NCI-H774 (cell line): ENCODE results near the gene GIPC2.
A peak's percentile ranks its signal among the peaks of the same experiment; 100 is the strongest.
"Not testable (repeated sequence)": the region's sequence is repeated elsewhere in the genome, so short reads cannot be mapped to it uniquely, and the experiment has no call there.

Experiments
- DNase-seq: peaks from one replicate; lab custom pipeline; 2025; lab: John Stamatoyannopoulos, UW

GIPC2 gene

DNA sequence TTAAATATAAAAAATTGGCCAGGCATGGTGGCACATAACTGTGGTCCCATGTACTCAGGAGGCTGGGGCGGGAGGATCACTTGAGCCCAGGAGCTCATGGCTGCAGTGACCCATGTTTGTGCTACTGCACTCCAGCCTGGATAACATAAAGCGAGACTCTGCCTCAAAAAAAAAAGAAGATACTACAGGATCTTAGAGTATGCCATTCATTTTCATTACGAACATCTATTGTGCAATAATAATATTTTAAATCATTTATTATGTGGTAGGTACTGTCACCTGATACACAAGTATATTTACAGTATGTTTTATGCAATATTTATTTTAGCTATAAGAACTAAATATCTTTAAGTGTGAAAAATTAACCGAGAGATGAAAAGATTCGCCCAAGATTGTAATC is 9.3 kb upstream of the GIPC2 start:
- no peak for DNase-seq

DNA sequence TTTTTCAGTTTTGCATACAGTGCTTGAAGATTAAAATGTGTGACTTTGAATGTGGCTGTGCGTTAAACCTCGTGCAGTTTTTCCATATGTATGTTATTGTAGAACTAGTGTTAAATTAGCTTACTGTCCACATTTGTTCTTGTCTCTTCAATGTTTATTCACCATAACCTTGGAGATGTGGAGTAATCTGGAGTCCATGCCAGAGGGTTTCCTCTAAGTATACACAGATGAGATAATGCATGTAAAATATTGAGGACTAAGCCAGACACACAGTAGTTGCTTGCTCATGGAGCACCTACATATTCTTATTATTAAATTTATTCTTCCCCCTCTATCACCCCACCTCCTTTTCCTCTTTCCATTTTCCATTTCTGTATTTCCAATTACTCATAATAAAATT is 7.7 kb upstream of the GIPC2 start:
- DNase-seq: no peak

DNA sequence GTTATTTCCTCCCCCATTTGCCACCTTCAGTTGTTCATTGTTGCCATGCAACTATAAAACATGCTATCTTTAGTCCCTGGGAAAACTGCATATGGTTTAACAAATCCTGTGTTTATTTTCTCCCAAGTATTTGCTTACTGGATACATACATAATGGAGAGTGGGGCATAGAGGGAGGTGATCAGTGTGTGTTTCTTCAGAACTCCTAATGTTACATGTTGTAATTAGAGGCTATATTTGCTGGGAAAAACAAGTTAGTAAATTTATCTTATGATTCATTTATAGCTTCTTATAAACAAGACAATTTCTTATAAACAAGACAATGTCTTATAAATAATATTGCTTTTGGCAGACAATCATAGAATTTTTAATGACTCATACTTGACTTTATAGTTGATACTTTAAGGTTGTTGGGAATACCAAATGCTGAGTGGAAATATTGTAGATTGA is 7.3 kb upstream of the GIPC2 start:
- DNase-seq: peak; percentile 45

DNA sequence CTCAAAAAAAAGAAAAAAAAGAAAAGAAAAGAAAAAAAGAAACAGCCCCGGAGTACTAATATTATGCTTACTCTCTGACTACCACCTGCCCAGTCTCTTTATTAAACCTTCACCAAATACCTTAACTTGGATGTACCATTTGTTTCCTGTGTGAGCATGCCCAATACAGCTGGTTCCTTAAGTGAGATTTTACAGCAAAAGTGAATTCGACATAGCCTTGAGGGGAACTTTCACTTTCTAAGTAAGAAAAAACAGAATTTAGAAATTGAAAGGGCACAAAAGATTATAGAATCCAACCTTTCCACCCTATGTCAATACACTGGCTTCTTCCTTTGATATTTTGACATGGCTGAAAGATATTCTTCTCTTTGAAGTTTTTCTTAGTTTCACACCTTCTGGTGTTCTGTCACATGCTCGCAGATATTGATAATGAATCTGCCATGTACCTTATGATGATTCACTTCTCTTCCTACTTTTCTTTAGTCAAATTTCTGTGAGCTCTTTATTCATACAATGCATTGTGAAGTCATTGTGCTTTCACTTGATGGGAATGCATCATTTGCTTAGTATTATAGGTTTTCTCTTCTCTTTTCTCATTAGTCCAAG is 5.2 kb upstream of the GIPC2 start:
- no peak for DNase-seq

DNA sequence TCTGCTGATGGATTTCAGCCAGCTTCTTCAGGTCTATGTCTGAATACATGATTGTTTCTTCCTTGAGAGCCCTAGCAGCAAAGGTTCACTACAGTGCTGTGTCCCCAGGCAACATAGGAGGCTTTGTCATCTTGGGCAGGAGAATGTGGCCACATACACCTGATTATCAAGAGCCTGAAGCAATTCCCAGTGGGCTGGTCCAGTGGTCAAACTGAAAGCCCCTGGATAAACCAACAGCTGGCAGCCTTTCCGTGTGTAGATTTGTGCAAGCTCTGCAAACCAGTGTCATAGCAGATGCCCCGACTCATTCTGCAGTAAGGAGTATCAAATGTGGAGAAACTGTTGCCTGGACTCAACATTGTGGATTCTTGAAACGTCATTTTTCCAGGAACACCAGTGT is 2.3 kb upstream of the GIPC2 start:
- DNase-seq: no peak

DNA sequence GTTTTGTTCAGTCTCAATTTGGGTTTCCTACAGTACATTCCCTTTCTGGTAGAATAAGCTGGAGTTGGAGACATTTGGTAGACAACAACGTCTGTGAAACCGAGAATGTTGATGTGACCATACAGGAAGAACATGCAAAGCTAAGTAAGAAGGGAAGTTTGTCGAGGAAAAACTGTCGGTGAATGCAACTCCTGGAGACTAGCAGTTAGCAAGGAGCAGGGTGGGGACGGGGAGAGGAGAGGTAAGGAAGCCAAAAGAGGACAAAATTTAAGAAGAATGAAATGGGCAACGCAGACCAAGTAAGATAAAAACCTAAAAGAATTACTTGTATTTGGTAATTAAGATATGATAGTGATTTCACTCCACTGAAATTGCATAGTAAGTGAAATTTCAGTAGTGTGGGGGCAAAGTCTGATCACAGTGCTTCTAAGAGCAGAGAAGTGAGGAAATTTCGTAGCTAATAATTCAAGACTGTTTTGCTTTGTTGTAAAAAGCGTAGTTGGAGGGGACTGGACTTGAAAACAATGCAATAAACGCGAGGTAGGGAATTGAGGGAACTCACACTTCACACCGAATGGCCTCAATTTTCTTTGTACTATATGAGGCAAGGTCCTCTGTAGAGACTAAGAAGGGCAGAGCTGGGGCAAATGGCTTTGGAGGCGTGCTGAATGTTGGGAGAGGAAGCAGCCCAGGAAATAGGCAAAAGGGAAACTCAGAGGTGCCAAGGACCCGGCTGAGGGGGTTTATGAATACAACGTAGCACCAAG is 787 bp upstream of the GIPC2 start:
- no peak for DNase-seq

DNA sequence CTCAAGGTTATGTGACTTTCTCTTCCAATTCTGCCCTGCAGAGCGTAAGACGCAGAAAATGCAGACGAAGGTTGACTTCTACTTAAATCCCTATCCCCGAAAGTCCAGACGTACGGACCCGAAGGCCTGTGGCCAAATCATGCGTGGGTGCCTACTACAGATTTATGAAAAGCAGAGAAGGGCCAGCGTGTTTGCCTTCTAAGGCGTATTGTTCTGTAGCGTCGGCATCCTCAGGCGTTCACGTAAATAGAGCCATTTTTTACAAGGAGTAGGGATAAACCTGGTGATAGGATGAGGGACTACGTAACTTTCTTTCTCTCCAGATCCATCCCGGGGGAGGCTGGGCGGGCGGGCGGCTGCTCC is 222 bp upstream of the GIPC2 start:
- no peak for DNase-seq

DNA sequence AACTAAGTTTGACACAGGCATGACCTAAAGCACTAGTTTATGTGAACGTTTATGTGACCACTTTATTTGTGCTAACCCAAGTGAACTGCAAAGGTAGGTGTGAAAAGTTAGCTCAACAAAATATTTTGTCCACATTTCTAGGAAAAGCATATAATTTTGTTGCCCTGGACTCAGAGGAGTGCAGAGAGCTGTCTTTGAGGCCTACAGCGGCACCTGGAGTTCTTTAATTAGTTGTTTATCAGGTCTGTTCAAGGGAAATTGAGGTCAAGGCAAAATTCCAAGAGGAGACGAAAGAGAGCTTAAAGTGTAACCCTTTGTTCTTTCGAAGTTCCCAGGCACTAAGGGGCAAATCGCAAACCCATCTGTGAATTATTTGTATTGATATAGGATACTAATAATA is 1.3 kb downstream of the GIPC2 start:
- no peak for DNase-seq

DNA sequence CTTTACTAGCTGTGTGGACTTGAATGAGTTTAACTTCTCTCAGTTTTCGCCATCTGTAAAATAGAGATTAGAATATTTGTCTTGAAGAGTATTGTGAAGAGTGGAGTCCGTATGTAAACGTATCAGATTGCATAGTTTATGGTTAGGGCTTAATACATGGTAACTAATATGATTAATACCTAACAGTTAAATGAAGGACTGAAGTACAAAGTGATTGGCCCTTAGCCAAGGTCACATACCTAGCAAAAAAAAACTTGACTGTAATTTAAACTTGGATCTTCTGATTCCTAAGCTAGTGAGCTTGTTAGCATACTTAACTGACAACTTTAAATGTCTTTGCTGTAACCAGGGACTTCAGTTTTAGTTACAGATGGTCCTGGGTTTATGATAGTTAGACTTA is 1.9 kb downstream of the GIPC2 start:
- DNase-seq: no peak

DNA sequence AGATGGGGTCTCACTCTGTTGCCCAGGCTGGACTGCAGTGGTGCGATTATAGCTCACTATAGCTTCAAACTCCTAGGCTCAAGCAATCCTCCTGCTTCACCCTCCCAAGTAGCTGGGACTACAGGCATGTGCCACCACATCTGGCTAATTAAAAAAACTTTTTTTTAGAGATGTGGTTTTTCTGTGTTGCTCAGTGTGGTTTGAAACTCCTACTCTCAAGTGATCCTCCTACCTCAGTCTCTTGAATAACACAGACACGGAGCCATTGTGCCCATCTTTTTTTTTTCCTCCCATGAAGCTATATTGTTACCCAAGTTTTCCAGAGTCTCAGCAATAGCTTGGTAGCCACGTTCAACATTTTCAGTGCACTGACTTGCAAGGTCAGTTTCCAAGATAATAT is 2.7 kb downstream of the GIPC2 start:
- no peak for DNase-seq

DNA sequence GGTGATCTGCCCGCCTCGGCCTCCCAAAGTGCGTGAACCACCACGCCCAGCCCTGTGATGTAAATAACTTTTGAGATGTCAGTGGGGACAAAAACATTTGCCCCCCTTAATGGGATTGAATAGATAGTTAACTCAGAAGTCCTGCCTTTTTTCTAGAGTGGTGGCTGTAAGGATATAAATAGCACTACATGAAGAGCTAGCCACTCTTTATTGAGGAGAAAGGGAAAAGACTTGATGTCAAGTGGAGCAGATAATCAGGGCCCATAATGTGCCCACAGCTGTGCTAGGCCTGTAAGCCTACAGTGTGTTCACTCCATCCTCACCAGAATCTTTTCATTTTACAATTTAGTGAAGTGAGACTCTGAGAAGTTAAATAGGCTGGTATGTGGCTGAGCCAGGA is 3.6 kb downstream of the GIPC2 start:
- DNase-seq: no peak

DNA sequence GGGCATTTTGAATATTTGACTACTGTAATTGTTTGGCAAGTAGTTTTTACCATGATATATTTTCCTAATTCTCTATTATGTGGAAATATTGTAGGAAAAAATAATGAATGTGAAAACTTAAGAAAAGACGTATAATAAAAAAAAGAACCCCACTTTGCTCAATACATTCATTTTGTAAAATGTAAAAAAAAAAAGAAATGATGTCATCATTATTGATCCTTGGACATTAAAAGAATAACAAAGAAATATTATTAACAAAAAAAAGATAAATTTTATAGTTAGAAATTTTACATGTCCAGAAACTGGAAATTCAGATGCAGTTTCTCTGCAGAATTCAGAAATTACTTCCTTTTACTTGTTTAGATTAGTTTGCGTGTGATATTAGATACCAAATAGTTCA is 5.2 kb downstream of the GIPC2 start:
- DNase-seq: no peak

DNA sequence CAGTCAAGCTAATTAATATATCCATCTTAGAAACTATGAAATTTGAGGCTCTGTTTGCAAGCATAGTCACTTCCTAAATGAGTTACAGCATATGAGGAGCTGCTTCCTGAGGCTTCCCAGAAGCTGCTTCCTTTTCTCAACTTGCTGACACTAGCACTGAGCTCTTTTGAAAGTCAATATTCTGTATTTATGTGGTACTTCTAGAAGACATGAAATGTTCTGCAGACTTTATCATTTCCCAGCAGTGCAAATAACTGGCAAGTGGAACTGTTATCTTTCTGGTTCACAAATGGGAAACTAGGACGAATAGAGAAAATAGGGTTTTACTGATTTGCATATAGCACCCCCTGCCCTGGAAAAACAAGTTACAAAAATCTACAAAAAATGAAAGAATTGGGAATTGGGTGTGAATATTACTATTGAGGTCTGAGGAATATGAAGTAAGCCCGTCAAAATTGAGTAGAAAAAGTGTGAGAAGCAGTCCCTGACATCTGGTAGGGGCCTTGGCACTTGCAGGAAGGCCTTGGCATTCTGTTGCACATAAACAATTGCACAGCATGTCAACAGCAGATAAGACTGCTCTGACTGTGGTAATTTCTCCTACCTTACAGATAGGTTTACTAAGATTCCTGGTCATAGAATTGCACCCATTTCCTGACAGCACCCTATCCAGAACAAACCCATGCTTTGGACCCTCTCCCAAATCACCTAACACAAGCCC is 7.1 kb downstream of the GIPC2 start:
- no peak for DNase-seq

DNA sequence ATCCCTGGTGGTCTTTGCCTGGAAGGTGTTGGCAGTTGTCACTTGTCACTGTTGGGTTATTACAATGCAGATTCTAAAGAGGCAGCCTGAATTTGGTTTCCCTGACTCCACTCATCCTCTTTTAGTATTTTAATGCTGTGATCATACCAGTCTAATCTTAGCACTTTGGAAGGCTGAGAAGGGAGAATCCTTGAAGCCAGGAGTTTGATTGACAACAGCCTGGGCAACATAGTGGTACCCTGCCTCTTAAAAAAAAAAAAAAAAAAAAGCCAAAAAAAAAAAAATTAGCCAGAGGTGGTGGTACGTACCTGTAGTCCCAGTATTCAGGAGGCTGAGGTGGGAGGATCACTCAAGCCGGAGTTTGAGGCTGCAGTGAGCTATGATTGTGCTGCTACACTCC is 7.7 kb downstream of the GIPC2 start:
- no peak for DNase-seq

DNA sequence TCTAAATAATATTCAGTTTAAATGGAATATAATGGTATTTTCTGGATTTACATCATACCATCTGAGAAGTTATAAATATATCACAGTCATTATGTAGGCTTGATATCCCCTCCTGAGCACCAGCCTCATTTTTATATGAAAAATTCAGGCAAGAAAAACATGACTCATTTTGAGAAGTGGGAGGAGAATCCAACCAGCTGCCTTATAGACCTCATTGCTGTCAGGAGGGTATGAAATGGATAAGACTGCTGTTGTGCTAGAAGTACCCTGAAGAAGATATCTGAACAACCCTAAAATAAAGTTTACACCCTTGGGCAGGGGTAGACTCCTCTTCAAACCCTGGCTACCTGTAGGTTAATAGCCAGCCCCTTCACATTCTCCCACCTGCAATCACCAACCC is 8.8 kb downstream of the GIPC2 start:
- DNase-seq: no peak

DNA sequence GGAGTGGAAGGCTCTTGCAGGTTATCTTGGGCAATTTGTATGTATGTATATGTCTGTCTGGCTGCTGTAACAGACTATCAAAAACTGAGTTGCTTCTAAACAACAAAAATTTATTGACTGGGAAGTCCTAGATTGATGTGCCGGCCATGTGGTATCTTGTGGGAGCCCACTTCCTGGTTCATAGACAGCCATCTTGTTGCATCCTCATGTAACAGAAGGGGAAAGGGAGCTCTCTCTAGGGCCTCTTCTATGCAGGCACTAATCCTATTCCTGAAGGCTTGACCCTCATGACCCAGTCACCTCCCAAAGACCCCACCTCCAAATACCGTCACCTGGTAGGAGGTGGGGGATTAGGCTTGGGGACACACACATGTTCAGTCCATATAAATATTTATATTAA is 9.2 kb downstream of the GIPC2 start:
- no peak for DNase-seq

DNA sequence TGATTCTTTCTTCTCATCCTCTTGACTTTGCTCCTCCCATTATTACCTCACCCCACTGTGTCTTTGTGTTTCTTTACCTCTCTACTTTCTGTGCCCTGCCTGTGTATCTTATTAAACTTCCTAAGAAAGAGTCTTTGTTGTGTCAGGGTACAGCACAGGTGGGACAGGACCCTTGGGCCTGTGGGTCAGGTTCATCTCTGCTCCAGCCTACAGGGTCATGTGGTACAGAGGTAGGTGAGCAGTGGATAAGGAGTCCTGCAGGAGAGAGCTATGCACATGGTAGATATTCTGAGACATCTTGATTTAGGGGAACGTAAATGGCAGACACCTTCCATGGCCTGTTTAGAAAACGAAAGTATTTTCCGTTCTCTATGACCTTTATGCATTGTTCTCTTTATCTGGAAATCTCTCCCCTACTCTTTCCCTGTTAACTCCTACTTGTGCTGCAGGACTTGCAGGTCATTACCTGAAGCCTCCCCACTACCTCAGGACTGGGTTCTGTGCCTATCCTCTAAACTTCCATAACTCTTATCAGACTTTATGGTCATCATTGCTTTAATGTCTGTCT is 9.9 kb downstream of the GIPC2 start:
- no peak for DNase-seq

DNA sequence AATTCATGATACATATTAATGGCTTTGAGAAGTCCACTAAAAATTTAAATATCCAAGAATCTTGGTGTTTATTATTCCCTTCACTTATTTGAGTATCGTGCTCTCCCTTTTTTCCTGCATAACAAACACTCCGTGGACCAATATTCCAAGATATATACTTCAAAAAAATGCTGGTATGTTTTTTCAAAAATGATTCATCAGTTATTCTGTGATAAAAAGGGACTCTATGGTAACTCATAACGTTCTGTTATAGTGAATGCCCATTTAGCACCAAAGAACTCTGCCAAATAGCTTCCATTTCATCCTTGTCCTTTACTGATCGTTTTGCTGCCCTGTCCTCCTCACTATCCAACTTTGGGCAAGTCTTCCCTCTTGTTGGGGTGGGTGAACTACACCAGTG is 12.9 kb downstream of the GIPC2 start:
- DNase-seq: no peak

DNA sequence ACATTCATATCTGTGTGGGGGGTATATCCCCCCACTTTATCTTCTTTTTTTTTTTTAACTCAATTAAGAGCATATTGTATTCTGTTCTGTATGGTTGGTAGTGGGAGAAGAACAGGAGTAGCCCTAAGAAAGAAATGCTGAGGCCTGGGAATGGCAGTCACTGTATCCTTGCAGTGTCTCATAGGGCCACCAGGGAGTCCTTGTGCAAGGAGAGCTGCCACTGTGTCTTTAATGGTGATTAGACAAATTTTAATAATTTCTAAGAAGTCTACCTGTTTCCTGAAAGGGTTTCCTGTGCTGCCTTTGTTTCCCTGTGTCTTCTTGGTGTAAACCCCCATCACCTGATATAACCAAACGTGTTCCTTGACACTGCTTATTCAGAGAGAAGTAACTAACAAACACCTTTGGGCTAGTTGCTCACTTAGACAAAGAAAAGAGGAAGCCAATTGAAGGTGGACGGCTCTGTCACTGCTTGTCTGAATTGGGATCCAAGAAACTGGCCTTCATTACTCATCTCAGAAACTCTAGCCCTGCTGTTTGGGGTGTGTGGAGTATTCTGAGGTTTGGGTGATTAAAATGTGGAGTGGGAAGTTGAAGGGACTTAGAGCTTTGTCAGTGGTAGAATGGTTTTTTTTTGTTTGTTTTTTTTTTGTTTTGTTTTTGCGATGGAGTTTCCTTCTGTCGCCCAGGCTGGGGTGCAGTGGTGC is 15.2 kb downstream of the GIPC2 start:
- no peak for DNase-seq

DNA sequence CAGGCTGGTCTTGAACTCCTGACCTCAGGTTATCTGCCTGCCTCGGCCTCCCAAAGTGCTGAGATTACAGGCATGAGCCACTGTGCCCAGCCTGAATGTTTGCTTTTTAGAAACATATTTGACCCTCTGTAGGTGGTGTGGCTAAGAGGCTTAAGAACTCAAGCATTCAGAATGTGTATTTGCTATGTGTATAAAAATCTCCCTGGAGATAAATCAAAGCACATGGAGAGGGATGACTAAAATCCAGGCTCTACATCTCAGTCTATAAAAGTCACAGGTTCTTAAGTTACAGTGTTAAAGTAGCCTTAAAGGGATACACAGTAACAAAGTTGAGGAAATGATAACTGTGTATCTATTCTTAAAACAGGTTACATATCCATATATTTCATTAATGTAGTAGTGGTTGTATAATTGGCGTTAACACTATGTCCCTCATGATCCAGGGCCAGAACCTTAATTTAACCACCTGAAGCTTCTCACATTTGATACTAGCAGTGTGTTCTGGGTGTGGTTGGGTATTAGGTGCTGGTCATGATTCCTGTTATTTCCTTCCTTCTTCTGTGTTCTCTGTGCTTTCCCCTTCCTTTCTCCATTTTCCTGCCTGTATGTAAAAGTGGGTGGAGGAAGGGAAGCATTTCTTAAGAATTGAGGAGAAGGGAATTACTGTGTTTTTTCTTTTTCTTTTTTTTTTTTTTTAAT is 16.2 kb downstream of the GIPC2 start:
- DNase-seq: no peak

DNA sequence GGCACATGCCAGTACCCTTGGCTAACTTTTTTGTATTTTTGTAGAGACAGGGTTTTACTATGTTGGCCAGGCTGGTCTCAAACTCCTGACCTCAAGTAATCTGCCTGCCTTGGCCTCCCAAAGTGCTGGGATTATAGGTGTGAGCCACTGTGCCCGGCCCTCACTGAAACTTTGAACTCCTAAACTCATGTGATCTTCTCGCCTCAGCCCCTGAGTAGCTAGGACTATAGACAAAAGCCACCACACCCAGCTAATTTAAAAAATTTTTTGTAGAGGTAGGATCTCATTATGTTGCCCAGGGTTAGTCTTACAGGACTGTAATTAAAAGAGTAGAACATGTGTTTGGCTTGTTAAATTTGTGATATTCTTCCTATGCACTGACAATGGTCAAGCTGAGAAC is 19.1 kb downstream of the GIPC2 start:
- not testable (repeated sequence) for DNase-seq
